A549 (cell line): ENCODE measurements around the gene RGS5. TPM values are rescaled to one million over a fixed set of nuclear protein-coding genes. Genes with fewer than 3 reads are reported as not detected.

Source experiments
- ATAC-seq, 2 experiments: fragments of 200-7000 bp in 1 of 2; fragments of >200 bp in 1 of 2; cut with Nextera tagmentation in 1 of 2; cut with Tn5 transposase in 1 of 2; 3 replicates each; pipeline versions ENCODE4 v1.8.0 to v1.9.1; 2018 to 2020; ENCODE audit warnings: mild to moderate bottlenecking in 1 of 2, moderate library complexity in 1 of 2
- CTCF ChIA-PET: fragments of 300-600 bp; sonication (Branson Sonifier 250); formaldehyde crosslinking; extraction: SDS; loops from one replicate; lab custom pipeline; 2021; ENCODE audit warnings: antibody characterized with exemption, inconsistent platforms; lab: Yijun Ruan, JAX
- POLR2A ChIA-PET: fragments of 350-600 bp; formaldehyde crosslinking; extraction: SDS; loops from one replicate; lab custom pipeline; 2021; ENCODE audit warnings: antibody characterized with exemption, inconsistent platforms; lab: Yijun Ruan, JAX
- DNase-seq, 2 experiments: peaks; one replicate each; pipeline versions ENCODE4 v3.0.0 to v3.0.0-alpha.2; 2011 to 2016; ENCODE audit warnings: low read depth in 1 of 2, low spot score in 1 of 2
- FAIRE-seq: peaks from 2 replicates; lab custom pipeline; 2011; peaks lifted over from hg19 to GRCh38; lab: Jason Lieb, UNC
- H3K27ac ChIP-seq, 2 experiments: fragments of >200 bp; sonication (Bioruptor Twin); formaldehyde crosslinking; 3 replicates each; pipeline ENCODE4 v1.5.1; 2016 to 2017
- H3K4me1 ChIP-seq: fragments of >200 bp; sonication (Bioruptor Twin); formaldehyde crosslinking; 3 replicates; pipeline ENCODE4 v1.6.1; 2016
- H3K4me2 ChIP-seq: fragments of >200 bp; sonication (Bioruptor Twin); formaldehyde crosslinking; 3 replicates; pipeline ENCODE4 v1.6.1; 2016
- H3K4me3 ChIP-seq: fragments of >200 bp; sonication (Bioruptor Twin); formaldehyde crosslinking; 3 replicates; pipeline ENCODE4 v1.5.1; 2016
- H3K9me3 ChIP-seq: fragments of >200 bp; sonication (Bioruptor Twin); formaldehyde crosslinking; 3 replicates; pipeline ENCODE4 v1.6.1; 2016
- CEBPB ChIP-seq, 2 experiments: fragments of >200 bp in 1 of 2; sonication (Bioruptor Twin) in 1 of 2; formaldehyde crosslinking in 1 of 2; IDR thresholded peaks; 2 replicates each; pipeline ENCODE4 v1.6.1; 2012 to 2016
- CHD4 ChIP-seq: fragments of 200-600 bp; sonication (generic); IDR thresholded peaks from 2 replicates; pipeline ENCODE4 v1.6.1; 2016; ENCODE audit warnings: antibody characterized with exemption, mild to moderate bottlenecking, borderline replicate concordance
- EP300 ChIP-seq, 2 experiments: fragments of >200 bp; sonication (Bioruptor Twin); formaldehyde crosslinking; IDR thresholded peaks; 2 replicates in 1 of 2; 3 replicates in 1 of 2; pipeline ENCODE4 v1.6.1; 2016 to 2017
- HDAC2 ChIP-seq: fragments of 200-600 bp; sonication (generic); IDR thresholded peaks from 2 replicates; pipeline ENCODE4 v1.6.1; 2016
- HOXB13 ChIP-seq: fragments of 250-450 bp; sonication (Bioruptor Pico); IDR thresholded peaks from 2 replicates; pipeline ENCODE4 v1.5.0; 2020; ENCODE audit warnings: low read depth, mild to moderate bottlenecking, moderate library complexity
- JUN ChIP-seq, 2 experiments: fragments of >200 bp; sonication (Bioruptor Twin); formaldehyde crosslinking; IDR thresholded peaks; 2 replicates in 1 of 2; 3 replicates in 1 of 2; pipeline ENCODE4 v1.6.1; 2016 to 2017
- KDM5A ChIP-seq: fragments of 200-600 bp; sonication (generic); IDR thresholded peaks from 2 replicates; pipeline ENCODE4 v1.6.1; 2016; ENCODE audit warnings: antibody characterized with exemption, mild to moderate bottlenecking
- MAFK ChIP-seq: fragments of 450-650 bp; IDR thresholded peaks from 2 replicates; pipeline ENCODE4 v1.6.1; 2014; ENCODE audit not compliant: partially characterized antibody
- POLR2A ChIP-seq: IDR thresholded peaks from 2 replicates; pipeline ENCODE4 v1.6.1; 2012; ENCODE audit warnings: mild to moderate bottlenecking, low read length
- RAD21 ChIP-seq, 2 experiments: fragments of >200 bp in 1 of 2; sonication (Bioruptor Twin) in 1 of 2; formaldehyde crosslinking in 1 of 2; IDR thresholded peaks in 1 of 2; conservative IDR thresholded peaks in 1 of 2; 2 replicates in 1 of 2; 3 replicates in 1 of 2; pipeline ENCODE4 v1.6.1; 2012 to 2018; ENCODE audit warnings: inconsistent platforms in 1 of 2
- RFX5 ChIP-seq: fragments of 450-650 bp; IDR thresholded peaks from 2 replicates; pipeline ENCODE4 v1.7.1; 2014; ENCODE audit warnings: antibody characterized with exemption, mild to moderate bottlenecking, moderate library complexity
- SMC3 ChIP-seq: fragments of >200 bp; sonication (Bioruptor Twin); formaldehyde crosslinking; IDR thresholded peaks from 3 replicates; pipeline ENCODE4 v1.6.1; 2018; ENCODE audit warnings: inconsistent platforms
- TFCP2L1 ChIP-seq: fragments of 250-450 bp; sonication (Bioruptor Pico); IDR thresholded peaks from 2 replicates; pipeline ENCODE4 v1.5.0; 2021; ENCODE audit warnings: mild to moderate bottlenecking
- ZC3H11A ChIP-seq: fragments of 450-650 bp; IDR thresholded peaks from 2 replicates; pipeline ENCODE4 v1.6.1; 2014; ENCODE audit warnings: antibody characterized with exemption, mild to moderate bottlenecking
- ZNF302 ChIP-seq: fragments of 250-450 bp; sonication (Bioruptor Pico); IDR thresholded peaks from 2 replicates; pipeline ENCODE4 v1.9.0; 2021; ENCODE audit warnings: inconsistent platforms, mild to moderate bottlenecking, moderate library complexity
- WGBS: methylation state at CpG from one replicate; pipeline ENCODE4 v1.1.6; 2017; ENCODE audit errors: missing lambda C conversion rate; 5-methylcytosine and 5-hydroxymethylcytosine counted together
- polyA plus RNA-seq, 4 experiments: library from polyadenylated mRNA; depleted of rRNA in 3 of 4; stranded (reverse); fragments of >200 nt; fragmentation: RNase III in 1 of 4; extraction: RNeasy Plus Mini Kit Qiagen cat#74134 plus additional on column Dnase treatment in 1 of 4; gene quantifications; 2 replicates in 3 of 4; 3 replicates in 1 of 4; pipeline ENCODE4 v1.2.3, GENCODE V29; 2011 to 2017
- TF ChIP-seq, protein P1 (sequence below): fragments of 200-600 bp; sonication (generic); IDR thresholded peaks from 2 replicates; pipeline ENCODE4 v1.6.1; 2016; ENCODE audit warnings: antibody characterized with exemption, mild to moderate bottlenecking, moderate library complexity
- TF ChIP-seq, protein P2 (sequence below): fragments of 250-450 bp; sonication (Bioruptor Pico); IDR thresholded peaks from 2 replicates; pipeline ENCODE4 v1.5.0; 2021; ENCODE audit warnings: mild to moderate bottlenecking, moderate library complexity, borderline replicate concordance
- TF ChIP-seq, protein P3 (sequence below): fragments of 150-350 bp; IDR thresholded peaks from 2 replicates; pipeline ENCODE4 v1.6.1; 2014; ENCODE audit warnings: low read depth, mild to moderate bottlenecking, low read length
- TF ChIP-seq, protein P4 (sequence below): fragments of 250-450 bp; sonication (Bioruptor Pico); IDR thresholded peaks from 2 replicates; pipeline ENCODE4 v1.5.0; 2020; ENCODE audit warnings: low read depth, mild to moderate bottlenecking, moderate library complexity

Gene RGS5
- polyA plus RNA-seq, 2 of the 4 experiments (the other 2 are of a cell fraction): 2.2 to 6.5 TPM

DNA sequence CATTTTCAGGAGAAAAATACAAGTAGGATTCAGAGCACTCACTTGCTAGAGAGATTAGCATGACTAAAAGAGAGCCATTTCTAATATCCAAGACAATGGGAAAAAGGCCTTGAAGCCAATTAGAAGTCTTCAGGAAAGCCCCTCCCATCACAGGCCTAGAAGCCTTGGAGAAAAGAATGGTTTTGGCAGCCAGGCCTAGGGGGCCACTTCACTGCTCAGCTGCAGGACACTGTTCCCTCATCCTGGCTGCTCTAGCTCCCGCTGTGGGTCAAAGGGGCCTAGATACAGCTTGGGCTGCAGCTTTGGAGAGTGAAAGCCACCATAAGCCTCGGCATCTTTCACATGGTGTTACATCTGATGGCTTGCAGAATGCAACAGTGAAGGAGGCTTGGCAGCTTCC is 70.7 kb downstream of the RGS5 start:
- POLR2A ChIA-PET: no interaction called here
- H3K4me3 ChIP-seq: no peak overlapping the region
- 28% methylated on average over 2 of the region's 2 CpGs for WGBS
- H3K27ac ChIP-seq: no peak overlapping the region
- ATAC-seq (no peak), FAIRE-seq (no peak)
- H3K4me2 ChIP-seq: no peak overlapping the region
- TF ChIP-seq ZNF302 (no peak), RFX5 (no peak), CEBPB (IDR thresholded peaks at IDR 0.05) (no peak), HDAC2 (no peak)
- TF ChIP-seq, all 56 proteins: peak for 0
- no peak for DNase-seq
- no peaks in the 10 kb centered on the region for H3K9me3 ChIP-seq
- CTCF ChIA-PET: interaction anchor here (2.0 kb wide), 1 partner anchor 15 kb away, joined by 6 read pairs; no protein-coding TSS in a partner anchor
- no peaks in the 10 kb centered on the region for H3K4me1 ChIP-seq

DNA sequence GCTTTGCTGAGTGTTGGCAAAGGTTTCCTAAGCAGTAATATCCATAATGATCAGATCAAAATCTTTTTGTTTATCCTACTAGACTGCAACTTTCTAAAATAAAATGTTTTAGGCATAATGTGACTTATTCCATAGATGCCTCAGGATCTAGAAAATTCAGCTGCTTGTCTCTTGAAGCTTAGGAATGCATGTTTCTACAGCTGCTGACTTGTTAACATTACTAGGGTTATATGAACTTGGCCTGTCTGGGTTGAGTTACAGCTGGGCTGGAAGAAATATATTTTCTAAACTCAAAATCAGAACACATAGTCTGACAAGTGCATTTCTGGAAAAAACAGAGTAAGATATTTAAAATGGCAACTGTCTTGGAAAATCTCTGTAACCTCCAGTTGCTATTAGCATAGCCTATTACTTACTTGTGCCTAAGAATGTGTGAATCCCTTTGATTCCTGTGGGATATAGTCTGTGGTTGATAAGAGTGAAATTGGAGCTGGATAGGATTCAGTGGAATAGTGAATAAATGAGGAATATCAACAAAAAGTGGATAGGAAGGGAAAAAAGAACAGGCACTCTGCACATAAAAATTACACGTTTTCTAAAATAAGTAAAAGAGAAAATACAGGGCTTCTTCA is 72.4 kb downstream of the RGS5 start:
- CTCF ChIA-PET: no interaction called here
- WGBS: 3% methylated on average over 1 of the region's 1 CpG
- FAIRE-seq (no peak), DNase-seq (no peak), ATAC-seq (no peak)
- no peaks in the 10 kb centered on the region for H3K4me1 ChIP-seq
- H3K9me3 ChIP-seq: no peaks in the 10 kb centered on the region
- TF ChIP-seq, protein P1, sequence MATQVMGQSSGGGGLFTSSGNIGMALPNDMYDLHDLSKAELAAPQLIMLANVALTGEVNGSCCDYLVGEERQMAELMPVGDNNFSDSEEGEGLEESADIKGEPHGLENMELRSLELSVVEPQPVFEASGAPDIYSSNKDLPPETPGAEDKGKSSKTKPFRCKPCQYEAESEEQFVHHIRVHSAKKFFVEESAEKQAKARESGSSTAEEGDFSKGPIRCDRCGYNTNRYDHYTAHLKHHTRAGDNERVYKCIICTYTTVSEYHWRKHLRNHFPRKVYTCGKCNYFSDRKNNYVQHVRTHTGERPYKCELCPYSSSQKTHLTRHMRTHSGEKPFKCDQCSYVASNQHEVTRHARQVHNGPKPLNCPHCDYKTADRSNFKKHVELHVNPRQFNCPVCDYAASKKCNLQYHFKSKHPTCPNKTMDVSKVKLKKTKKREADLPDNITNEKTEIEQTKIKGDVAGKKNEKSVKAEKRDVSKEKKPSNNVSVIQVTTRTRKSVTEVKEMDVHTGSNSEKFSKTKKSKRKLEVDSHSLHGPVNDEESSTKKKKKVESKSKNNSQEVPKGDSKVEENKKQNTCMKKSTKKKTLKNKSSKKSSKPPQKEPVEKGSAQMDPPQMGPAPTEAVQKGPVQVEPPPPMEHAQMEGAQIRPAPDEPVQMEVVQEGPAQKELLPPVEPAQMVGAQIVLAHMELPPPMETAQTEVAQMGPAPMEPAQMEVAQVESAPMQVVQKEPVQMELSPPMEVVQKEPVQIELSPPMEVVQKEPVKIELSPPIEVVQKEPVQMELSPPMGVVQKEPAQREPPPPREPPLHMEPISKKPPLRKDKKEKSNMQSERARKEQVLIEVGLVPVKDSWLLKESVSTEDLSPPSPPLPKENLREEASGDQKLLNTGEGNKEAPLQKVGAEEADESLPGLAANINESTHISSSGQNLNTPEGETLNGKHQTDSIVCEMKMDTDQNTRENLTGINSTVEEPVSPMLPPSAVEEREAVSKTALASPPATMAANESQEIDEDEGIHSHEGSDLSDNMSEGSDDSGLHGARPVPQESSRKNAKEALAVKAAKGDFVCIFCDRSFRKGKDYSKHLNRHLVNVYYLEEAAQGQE: no peak
- TF ChIP-seq, protein P2, sequence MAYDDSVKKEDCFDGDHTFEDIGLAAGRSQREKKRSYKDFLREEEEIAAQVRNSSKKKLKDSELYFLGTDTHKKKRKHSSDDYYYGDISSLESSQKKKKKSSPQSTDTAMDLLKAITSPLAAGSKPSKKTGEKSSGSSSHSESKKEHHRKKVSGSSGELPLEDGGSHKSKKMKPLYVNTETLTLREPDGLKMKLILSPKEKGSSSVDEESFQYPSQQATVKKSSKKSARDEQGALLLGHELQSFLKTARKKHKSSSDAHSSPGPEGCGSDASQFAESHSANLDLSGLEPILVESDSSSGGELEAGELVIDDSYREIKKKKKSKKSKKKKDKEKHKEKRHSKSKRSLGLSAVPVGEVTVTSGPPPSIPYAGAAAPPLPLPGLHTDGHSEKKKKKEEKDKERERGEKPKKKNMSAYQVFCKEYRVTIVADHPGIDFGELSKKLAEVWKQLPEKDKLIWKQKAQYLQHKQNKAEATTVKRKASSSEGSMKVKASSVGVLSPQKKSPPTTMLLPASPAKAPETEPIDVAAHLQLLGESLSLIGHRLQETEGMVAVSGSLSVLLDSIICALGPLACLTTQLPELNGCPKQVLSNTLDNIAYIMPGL (CRISPR knock-in tag): no peak
- TF ChIP-seq POLR2A (no peak), RAD21 (conservative IDR thresholded peaks at IDR 0.05 in 1 of 2, IDR thresholded peaks at IDR 0.05 in 1 of 2) (no peak), JUN (IDR thresholded peaks at IDR 0.05) (no peak), KDM5A (no peak), EP300 (IDR thresholded peaks at IDR 0.05) (no peak), HOXB13 (CRISPR knock-in tag) (no peak), SMC3 (no peak), ZC3H11A (no peak), TFCP2L1 (CRISPR knock-in tag) (no peak), CHD4 (no peak), MAFK (no peak)
- TF ChIP-seq, protein P3, sequence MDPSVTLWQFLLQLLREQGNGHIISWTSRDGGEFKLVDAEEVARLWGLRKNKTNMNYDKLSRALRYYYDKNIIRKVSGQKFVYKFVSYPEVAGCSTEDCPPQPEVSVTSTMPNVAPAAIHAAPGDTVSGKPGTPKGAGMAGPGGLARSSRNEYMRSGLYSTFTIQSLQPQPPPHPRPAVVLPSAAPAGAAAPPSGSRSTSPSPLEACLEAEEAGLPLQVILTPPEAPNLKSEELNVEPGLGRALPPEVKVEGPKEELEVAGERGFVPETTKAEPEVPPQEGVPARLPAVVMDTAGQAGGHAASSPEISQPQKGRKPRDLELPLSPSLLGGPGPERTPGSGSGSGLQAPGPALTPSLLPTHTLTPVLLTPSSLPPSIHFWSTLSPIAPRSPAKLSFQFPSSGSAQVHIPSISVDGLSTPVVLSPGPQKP: no peak
- TF ChIP-seq, protein P4, sequence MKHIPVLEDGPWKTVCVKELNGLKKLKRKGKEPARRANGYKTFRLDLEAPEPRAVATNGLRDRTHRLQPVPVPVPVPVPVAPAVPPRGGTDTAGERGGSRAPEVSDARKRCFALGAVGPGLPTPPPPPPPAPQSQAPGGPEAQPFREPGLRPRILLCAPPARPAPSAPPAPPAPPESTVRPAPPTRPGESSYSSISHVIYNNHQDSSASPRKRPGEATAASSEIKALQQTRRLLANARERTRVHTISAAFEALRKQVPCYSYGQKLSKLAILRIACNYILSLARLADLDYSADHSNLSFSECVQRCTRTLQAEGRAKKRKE: no peak
- no peak overlapping the region for H3K27ac ChIP-seq
- POLR2A ChIA-PET: no interaction called here
- H3K4me2 ChIP-seq: no peak overlapping the region
- H3K4me3 ChIP-seq: no peak overlapping the region
